Panc1 (cell line): ENCODE results near the gene RND1. TPM values are rescaled to one million over a fixed set of nuclear protein-coding genes. Genes with fewer than 3 reads are reported as not detected.
A peak's percentile ranks its signal among the peaks of the same experiment; 100 is the strongest.

ENCODE experiments used
- ATAC-seq: fragments of 200-7000 bp; cut with Tn5 transposase; 2 replicates; pipeline ENCODE4 v1.9.1; 2020; ENCODE audit warnings: mild to moderate bottlenecking, moderate library complexity
- BruUV-seq: library from RNA; stranded (reverse); fragments of 400-500 nt; replicated peaks from 2 replicates; lab custom pipeline; 2021; lab: Mats Ljungman, UMichigan
- CTCF ChIA-PET: fragments of 300-600 bp; sonication (Branson Sonifier 250); formaldehyde crosslinking; loops from one replicate; lab custom pipeline; 2022; ENCODE audit warnings: antibody characterized with exemption; lab: Charles Lee
- POLR2A ChIA-PET: fragments of 300-600 bp; sonication (Branson Sonifier 250); formaldehyde crosslinking; loops from one replicate; lab custom pipeline; 2022; ENCODE audit warnings: antibody characterized with exemption; lab: Charles Lee
- DNase-seq: peaks from one replicate; pipeline ENCODE4 v3.0.0-alpha.2; 2010; ENCODE audit warnings: low read depth, low spot score
- H3K27ac ChIP-seq: 2 replicates; pipeline ENCODE4 v1.5.1; 2011; ENCODE audit warnings: mild to moderate bottlenecking, low read length, inconsistent platforms
- H3K27me3 ChIP-seq: fragments of 200-500 bp; sonication (Bioruptor generic); 2 replicates; pipeline ENCODE4 v1.6.0; 2014; ENCODE audit warnings: low read length, inconsistent platforms; ENCODE audit not compliant: control insufficient read depth, insufficient read depth
- H3K36me3 ChIP-seq: fragments of 200-500 bp; sonication (Bioruptor generic); 2 replicates; pipeline ENCODE4 v1.5.1; 2014; ENCODE audit warnings: inconsistent platforms, mild to moderate bottlenecking, low read length, moderate library complexity; ENCODE audit not compliant: control insufficient read depth, insufficient read depth
- H3K4me1 ChIP-seq: 2 replicates; pipeline ENCODE4 v1.5.1; 2011; ENCODE audit warnings: inconsistent platforms, mild to moderate bottlenecking, low read length, moderate library complexity; ENCODE audit not compliant: control insufficient read depth, insufficient read depth
- H3K4me3 ChIP-seq, 2 experiments: 2 replicates each; pipeline ENCODE4 v1.5.1; 2011 to 2012; ENCODE audit warnings: low read depth in 2 of 2, low read length in 2 of 2, mild to moderate bottlenecking in 2 of 2, inconsistent platforms in 1 of 2, moderate library complexity in 1 of 2
- H3K9me3 ChIP-seq: fragments of 200-500 bp; sonication (Bioruptor generic); 2 replicates; pipeline ENCODE4 v1.5.1; 2014; ENCODE audit warnings: low read depth, mild to moderate bottlenecking, inconsistent platforms, low read length, moderate library complexity; ENCODE audit not compliant: control insufficient read depth, insufficient read depth
- CTCF ChIP-seq: fragments of 450-650 bp; IDR thresholded peaks from 2 replicates; pipeline ENCODE4 v1.5.1; 2017; ENCODE audit warnings: mild to moderate bottlenecking
- POLR2AphosphoS5 ChIP-seq: IDR thresholded peaks from 2 replicates; pipeline ENCODE4 v1.6.1; 2012; ENCODE audit warnings: mild to moderate bottlenecking, low read depth, low read length, moderate library complexity
- REST ChIP-seq, 2 experiments: IDR thresholded peaks; 2 replicates each; pipeline ENCODE4 v1.6.1; 2011 to 2012; ENCODE audit warnings: low read depth in 2 of 2, control low read depth in 1 of 2, low read length in 1 of 2, mild to moderate bottlenecking in 1 of 2, moderate library complexity in 1 of 2; ENCODE audit not compliant: insufficient read depth in 1 of 2
- SIN3A ChIP-seq: IDR thresholded peaks from 2 replicates; pipeline ENCODE4 v1.6.1; 2012; ENCODE audit warnings: low read depth, mild to moderate bottlenecking, low read length, moderate library complexity, borderline replicate concordance; ENCODE audit not compliant: insufficient read depth
- TCF7L2 ChIP-seq: IDR thresholded peaks from 2 replicates; pipeline ENCODE4 v1.6.1; 2011; ENCODE audit warnings: mild to moderate bottlenecking, low read depth, low read length, inconsistent platforms
- in situ Hi-C: cut with HindIII; loops from 2 replicates; pipeline ENCODE4 v1.10.0; 2016; ENCODE audit warnings: low sequenced_read_pairs, low pct_unique_long_range_greater_than_20kb
- intact Hi-C: fragments of 100-400 bp; cut with micrococcal nuclease; formaldehyde crosslinking; loops from one replicate; pipeline ENCODE4 v1.10.0; 2022; ENCODE audit not compliant: unreplicated experiment
- total RNA-seq: library from RNA; stranded (reverse); gene quantifications from one replicate; pipeline ENCODE4 v1.2.1, GENCODE V29; 2021; ENCODE audit not compliant: unreplicated experiment

RND1 gene
- total RNA-seq, 1 experiment from 2014 or later: 0.44 TPM

- in situ Hi-C loops (no loop called here), intact Hi-C loops (no loop called here)
- Histone ChIP-seq H3K9me3 (no peaks in the 10 kb centered on the region), H3K4me3 (peak overlapping the region; percentile 57 to 89), H3K27me3 (no peaks in the 10 kb centered on the region), H3K4me1 (peaks cover 30% of the 10 kb centered on the region), H3K27ac (peak overlapping the region; percentile 73), H3K36me3 (no peaks in the 10 kb centered on the region; the same call in 1 of the 2 replicates)
- DNase-seq: no peak
- ChIA-PET POLR2A (interaction anchor here (0.6 to 0.7 kb wide), 2 partner anchors 25 to 44 kb away, joined by 3 to 7 read pairs; no protein-coding TSS in a partner anchor), CTCF (interaction anchor here (0.6 to 1.7 kb wide), 4 partner anchors 12 to 64 kb away, joined by 3 to 7 read pairs (median 4); no protein-coding TSS in a partner anchor)
- no TSS peak for BruUV-seq
- peak; percentile 82 for ATAC-seq
- no peak for TF ChIP-seq POLR2AphosphoS5
- peak; percentile 100 for TF ChIP-seq CTCF
Observed at GRCh38 chr12:48814262-48815125, 51.2 kb downstream of the RND1 start.

- ATAC-seq (no peak), DNase-seq (no peak)
- Histone ChIP-seq H3K4me3 (peak overlapping the region; percentile 57 to 89), H3K36me3 (no peaks in the 10 kb centered on the region), H3K9me3 (no peaks in the 10 kb centered on the region), H3K27ac (peak overlapping the region; percentile 73), H3K4me1 (peaks cover 26% of the 10 kb centered on the region), H3K27me3 (no peaks in the 10 kb centered on the region)
- intact Hi-C loops (no loop called here), in situ Hi-C loops (no loop called here)
- no TSS peak for BruUV-seq
- CTCF ChIA-PET: interaction anchor here (1.7 kb wide), 1 partner anchor 18 kb away, joined by 7 read pairs; no protein-coding TSS in a partner anchor
- POLR2A ChIA-PET: no interaction called here
- TF ChIP-seq REST (IDR thresholded peaks at IDR 0.05; ENCODE audit: insufficient read depth in 1 of 2, low read depth in 2 of 2, low read length in 1 of 2) (no peak), SIN3A (no peak), TCF7L2 (no peak), CTCF (no peak), POLR2AphosphoS5 (no peak)
Observed at GRCh38 chr12:48813465-48814261, 52.0 kb downstream of the RND1 start.
